PC-3 (cell line): ENCODE results near the gene GABARAP. TPM values are rescaled to one million over a fixed set of nuclear protein-coding genes. Genes with fewer than 3 reads are reported as not detected.

ENCODE experiments used
- ATAC-seq: fragments of 200-7000 bp; cut with Tn5 transposase; 2 replicates; pipeline ENCODE4 v1.9.1; 2020; ENCODE audit warnings: mild to moderate bottlenecking, moderate library complexity
- BruUV-seq: library from RNA; stranded (reverse); fragments of 400-500 nt; replicated peaks from 2 replicates; lab custom pipeline; 2021; lab: Mats Ljungman, UMichigan
- CTCF ChIA-PET: fragments of 300-600 bp; sonication (Branson Sonifier 250); formaldehyde crosslinking; loops from one replicate; lab custom pipeline; 2022; ENCODE audit warnings: antibody characterized with exemption; lab: Charles Lee
- POLR2A ChIA-PET: fragments of 300-600 bp; sonication (Branson Sonifier 250); formaldehyde crosslinking; loops from one replicate; lab custom pipeline; 2022; ENCODE audit warnings: antibody characterized with exemption; ENCODE audit not compliant: unreplicated experiment; lab: Charles Lee
- DNase-seq: peaks from one replicate; pipeline ENCODE4 v3.0.0-alpha.2; 2015
- H2AFZ ChIP-seq: fragments of 300-600 bp; sonication (generic); 2 replicates; pipeline ENCODE4 v1.6.0; 2016; ENCODE audit warnings: antibody characterized with exemption, low read length
- H3F3A ChIP-seq: fragments of 300-600 bp; sonication (generic); one replicate; pipeline ENCODE4 v1.6.0; 2017; ENCODE audit warnings: antibody characterized with exemption, low read length, control low read depth, mild to moderate bottlenecking; ENCODE audit not compliant: unreplicated experiment
- H3K27ac ChIP-seq: fragments of 300-600 bp; sonication (generic); 2 replicates; pipeline ENCODE4 v1.5.1; 2016; ENCODE audit warnings: mild to moderate bottlenecking, low read length
- H3K27me3 ChIP-seq: fragments of 300-600 bp; sonication (generic); 2 replicates; pipeline ENCODE4 v1.6.1; 2016; ENCODE audit warnings: low read length, mixed read lengths
- H3K36me3 ChIP-seq: fragments of 300-600 bp; sonication (generic); 2 replicates; pipeline ENCODE4 v1.6.1; 2016; ENCODE audit warnings: low read depth, mixed run types, low read length, mixed read lengths
- H3K4me1 ChIP-seq: fragments of 300-600 bp; sonication (generic); 2 replicates; pipeline ENCODE4 v1.5.1; 2016; ENCODE audit warnings: low read length; ENCODE audit not compliant: insufficient read depth
- H3K4me2 ChIP-seq: fragments of 300-600 bp; sonication (generic); 2 replicates; pipeline ENCODE4 v1.6.0; 2016; ENCODE audit warnings: low read length
- H3K4me3 ChIP-seq: fragments of 300-600 bp; sonication (generic); 2 replicates; pipeline ENCODE4 v1.5.1; 2016; ENCODE audit warnings: mild to moderate bottlenecking, low read length, mixed read lengths
- H3K79me2 ChIP-seq: fragments of 300-600 bp; sonication (generic); 2 replicates; pipeline ENCODE4 v1.6.1; 2017; ENCODE audit warnings: low read length, mixed read lengths
- H3K9ac ChIP-seq: fragments of 300-600 bp; sonication (generic); 2 replicates; pipeline ENCODE4 v1.6.0; 2016; ENCODE audit warnings: mild to moderate bottlenecking, low read length
- H3K9me2 ChIP-seq: fragments of 300-600 bp; sonication (generic); replicated peaks from 2 replicates; pipeline ENCODE4 v1.6.1; 2016; ENCODE audit warnings: mixed run types, low read length, mixed read lengths
- H3K9me3 ChIP-seq: fragments of 300-600 bp; sonication (generic); 2 replicates; pipeline ENCODE4 v1.6.1; 2016; ENCODE audit warnings: low read length, mixed read lengths
- H4K20me1 ChIP-seq: fragments of 300-600 bp; sonication (generic); 2 replicates; pipeline ENCODE4 v1.6.1; 2016; ENCODE audit warnings: low read length, mixed read lengths
- EZH2 ChIP-seq: fragments of 300-600 bp; sonication (generic); IDR thresholded peaks from one replicate; pipeline ENCODE4 v1.6.1; 2017; ENCODE audit warnings: antibody characterized with exemption, mild to moderate bottlenecking, low read length; ENCODE audit not compliant: unreplicated experiment
- EZH2phosphoT487 ChIP-seq: fragments of 300-600 bp; sonication (generic); IDR thresholded peaks from 2 replicates; pipeline ENCODE4 v1.6.1; 2018; ENCODE audit warnings: mild to moderate bottlenecking, antibody characterized with exemption, low read length, borderline replicate concordance
- intact Hi-C: fragments of 100-400 bp; cut with micrococcal nuclease; formaldehyde crosslinking; loops from 2 replicates; pipeline ENCODE4 v1.9.0; 2023
- total RNA-seq: library from RNA; depleted of rRNA; stranded (reverse); fragments of >200 nt; gene quantifications from 2 replicates; pipeline ENCODE4 v1.2.3, GENCODE V29; 2014
- TF ChIP-seq, protein P1 (sequence below): fragments of 300-600 bp; sonication (generic); conservative IDR thresholded peaks from 2 replicates; pipeline ENCODE4 v1.5.1; 2017; ENCODE audit warnings: antibody characterized with exemption, low read depth, mild to moderate bottlenecking, low read length

The GABARAP gene
- total RNA-seq, 1 experiment from 2014 or later = 103 TPM

DNA sequence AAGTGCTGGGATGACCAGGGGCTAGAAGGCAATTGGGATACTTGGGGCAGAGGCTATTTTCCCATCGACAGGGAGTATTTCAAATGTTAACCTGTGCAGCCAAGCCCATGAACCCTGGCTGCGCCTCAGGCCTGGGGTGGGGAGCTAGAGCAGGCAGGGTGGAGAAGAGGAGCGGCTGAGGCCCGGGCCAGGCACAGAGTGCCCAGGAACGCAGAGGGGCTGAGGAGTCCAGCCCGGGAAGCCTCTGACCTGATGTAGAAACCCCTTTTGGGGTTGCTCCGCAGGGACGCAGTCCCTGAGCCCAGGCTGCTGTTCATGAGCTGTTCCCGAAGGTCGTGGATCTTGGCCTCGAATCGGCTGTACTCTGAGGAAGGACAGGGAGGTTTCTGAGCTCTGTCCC lies 46.3 kb downstream of the GABARAP start:
- Histone ChIP-seq H3K9me2 (no peaks in the 10 kb centered on the region), H2AFZ (no peak overlapping the region), H3K9me3 (no peaks in the 10 kb centered on the region), H3K4me1 (no peaks in the 10 kb centered on the region), H3K79me2 (no peaks in the 10 kb centered on the region), H3K27ac (no peak overlapping the region), H3K9ac (no peak overlapping the region), H4K20me1 (no peaks in the 10 kb centered on the region), H3K36me3 (no peaks in the 10 kb centered on the region), H3K4me2 (no peak overlapping the region), H3K4me3 (no peak overlapping the region), H3K27me3 (no peaks in the 10 kb centered on the region), H3F3A (no peaks in the 10 kb centered on the region)
- BruUV-seq = no TSS peak
- CTCF ChIA-PET = no interaction called here
- POLR2A ChIA-PET = no interaction called here
- DNase-seq (no peak), ATAC-seq (no peak)
- TF ChIP-seq, protein P1, sequence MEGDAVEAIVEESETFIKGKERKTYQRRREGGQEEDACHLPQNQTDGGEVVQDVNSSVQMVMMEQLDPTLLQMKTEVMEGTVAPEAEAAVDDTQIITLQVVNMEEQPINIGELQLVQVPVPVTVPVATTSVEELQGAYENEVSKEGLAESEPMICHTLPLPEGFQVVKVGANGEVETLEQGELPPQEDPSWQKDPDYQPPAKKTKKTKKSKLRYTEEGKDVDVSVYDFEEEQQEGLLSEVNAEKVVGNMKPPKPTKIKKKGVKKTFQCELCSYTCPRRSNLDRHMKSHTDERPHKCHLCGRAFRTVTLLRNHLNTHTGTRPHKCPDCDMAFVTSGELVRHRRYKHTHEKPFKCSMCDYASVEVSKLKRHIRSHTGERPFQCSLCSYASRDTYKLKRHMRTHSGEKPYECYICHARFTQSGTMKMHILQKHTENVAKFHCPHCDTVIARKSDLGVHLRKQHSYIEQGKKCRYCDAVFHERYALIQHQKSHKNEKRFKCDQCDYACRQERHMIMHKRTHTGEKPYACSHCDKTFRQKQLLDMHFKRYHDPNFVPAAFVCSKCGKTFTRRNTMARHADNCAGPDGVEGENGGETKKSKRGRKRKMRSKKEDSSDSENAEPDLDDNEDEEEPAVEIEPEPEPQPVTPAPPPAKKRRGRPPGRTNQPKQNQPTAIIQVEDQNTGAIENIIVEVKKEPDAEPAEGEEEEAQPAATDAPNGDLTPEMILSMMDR = no peak
- TF ChIP-seq EZH2 = no peak
- TF ChIP-seq EZH2phosphoT487 = no peak
- intact Hi-C loops = no loop called here

DNA sequence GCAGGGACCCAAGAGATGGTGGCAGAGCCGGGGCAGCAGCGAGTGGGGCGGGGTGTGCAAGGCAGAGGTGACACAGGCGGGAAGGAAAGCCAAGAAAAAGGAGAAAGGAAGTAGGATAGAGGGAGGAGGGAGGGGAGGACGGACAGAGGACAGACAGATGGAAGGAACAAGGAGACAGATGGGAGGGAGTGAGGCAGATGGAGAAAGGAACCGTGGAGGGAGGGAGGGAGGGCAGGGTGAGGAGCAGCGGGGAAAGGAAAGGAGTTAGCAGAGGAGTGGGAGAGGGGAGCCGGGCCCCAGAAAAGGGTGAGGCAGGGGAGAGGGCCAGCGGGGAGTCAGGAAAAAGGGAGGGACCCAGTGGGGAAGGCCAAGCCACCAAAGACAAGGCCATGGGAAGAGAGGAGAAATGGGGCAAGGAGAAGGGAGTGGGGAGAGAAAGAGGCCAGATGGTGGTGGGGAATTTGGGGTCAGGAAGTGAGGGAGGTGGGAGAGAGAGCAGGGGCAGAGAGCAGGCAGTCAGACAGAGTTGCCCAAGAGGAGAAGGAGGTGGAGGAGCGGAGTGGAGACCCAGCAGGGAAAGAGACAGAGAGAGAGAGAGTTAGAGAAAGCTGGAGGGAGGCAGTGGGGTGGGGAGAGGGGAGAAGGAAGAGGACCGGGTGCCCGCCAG lies 49.8 kb downstream of the GABARAP start:
- TF ChIP-seq, protein P1 = no peak
- TF ChIP-seq EZH2phosphoT487 (no peak), EZH2 (no peak)

DNA sequence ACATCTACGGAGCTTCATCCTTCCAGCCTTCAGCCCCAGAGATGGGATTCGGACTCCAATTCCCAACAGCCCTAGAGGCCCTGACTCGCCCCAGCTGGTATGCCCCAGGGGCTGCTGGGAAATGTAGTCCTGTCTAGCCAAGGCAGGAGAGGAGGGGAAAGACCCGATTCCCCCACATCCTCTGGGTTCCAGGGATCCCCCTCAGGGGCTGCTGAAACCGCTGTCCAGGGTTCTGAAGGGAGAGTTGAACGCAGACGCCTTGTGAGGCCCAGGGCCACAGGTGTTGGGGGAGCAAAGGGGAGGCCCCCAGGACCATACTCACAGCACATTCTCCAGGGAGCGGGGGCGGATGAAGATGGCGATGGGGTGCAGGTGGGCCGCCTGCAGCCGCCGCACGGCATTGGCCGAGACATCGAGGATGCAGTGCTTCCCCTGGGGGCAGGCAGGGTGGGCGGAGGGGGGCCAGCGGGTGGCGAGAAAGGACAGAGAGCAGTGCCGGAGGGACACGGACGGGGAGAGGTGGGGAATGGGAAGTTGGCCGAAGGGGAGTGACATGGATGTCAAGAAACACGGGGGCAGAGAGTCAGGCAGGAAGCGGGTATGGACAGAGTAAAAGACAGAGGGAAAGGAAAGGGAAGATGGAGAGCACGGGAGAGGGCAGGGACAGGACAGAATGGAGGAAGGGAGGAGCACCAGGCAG lies 50.5 kb downstream of the GABARAP start:
- BruUV-seq = no TSS peak
- Histone ChIP-seq H3F3A (no peaks in the 10 kb centered on the region), H4K20me1 (no peaks in the 10 kb centered on the region), H2AFZ (no peak overlapping the region), H3K4me3 (no peak overlapping the region), H3K27me3 (no peaks in the 10 kb centered on the region), H3K36me3 (no peaks in the 10 kb centered on the region), H3K9ac (no peak overlapping the region), H3K79me2 (no peaks in the 10 kb centered on the region), H3K4me1 (no peaks in the 10 kb centered on the region), H3K4me2 (no peak overlapping the region), H3K27ac (no peak overlapping the region), H3K9me2 (no peaks in the 10 kb centered on the region), H3K9me3 (no peaks in the 10 kb centered on the region)
- peak; percentile 34 for DNase-seq
- POLR2A ChIA-PET = no interaction called here
- intact Hi-C loops = no loop called here
- ATAC-seq = no peak; the same call in 1 of the 2 replicates
- TF ChIP-seq EZH2phosphoT487 (no peak), EZH2 (no peak)
- TF ChIP-seq, protein P1 = no peak
- CTCF ChIA-PET = no interaction called here

More for the DNA sequence above, 49.8 kb downstream of the GABARAP start:
- Histone ChIP-seq H3K9me2 (no peaks in the 10 kb centered on the region), H3K27ac (no peak overlapping the region), H3K9ac (no peak overlapping the region), H3K4me2 (no peak overlapping the region), H3K27me3 (no peaks in the 10 kb centered on the region), H3K79me2 (no peaks in the 10 kb centered on the region), H3K9me3 (no peaks in the 10 kb centered on the region), H3F3A (no peaks in the 10 kb centered on the region), H3K36me3 (no peaks in the 10 kb centered on the region), H2AFZ (no peak overlapping the region), H3K4me3 (no peak overlapping the region), H3K4me1 (no peaks in the 10 kb centered on the region), H4K20me1 (no peaks in the 10 kb centered on the region)
- ChIA-PET POLR2A (no interaction called here), CTCF (no interaction called here)
- DNase-seq (no peak), ATAC-seq (no peak)
- BruUV-seq = no TSS peak
- intact Hi-C loops = no loop called here
